ENCODE measurements around the gene ZDHHC14.

DNA sequence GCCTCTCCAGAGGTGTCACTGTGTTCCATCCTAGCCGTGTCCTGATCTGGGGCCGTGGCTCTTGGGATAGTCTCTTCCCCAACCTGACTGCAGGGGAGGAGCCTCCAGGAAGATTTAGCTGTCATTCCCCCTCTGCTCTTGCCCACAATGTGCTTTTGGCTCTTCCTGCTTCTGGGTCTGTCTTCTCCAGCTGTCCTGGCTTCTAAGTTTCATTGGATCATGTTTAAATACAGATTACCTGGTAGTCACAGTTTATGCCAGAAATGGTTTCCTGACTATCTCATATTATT is 139.1 kb downstream of the ZDHHC14 start:
- TF ChIP-seq POLR2A (IDR thresholded peaks at IDR 0.05; ENCODE audit: low read length) = no peak
- no peak for TF ChIP-seq GATA1 (IDR thresholded peaks at IDR 0.05; ENCODE audit: low read depth, low read length)
